ENCODE results near the gene YOD1.

YOD1 gene

DNA sequence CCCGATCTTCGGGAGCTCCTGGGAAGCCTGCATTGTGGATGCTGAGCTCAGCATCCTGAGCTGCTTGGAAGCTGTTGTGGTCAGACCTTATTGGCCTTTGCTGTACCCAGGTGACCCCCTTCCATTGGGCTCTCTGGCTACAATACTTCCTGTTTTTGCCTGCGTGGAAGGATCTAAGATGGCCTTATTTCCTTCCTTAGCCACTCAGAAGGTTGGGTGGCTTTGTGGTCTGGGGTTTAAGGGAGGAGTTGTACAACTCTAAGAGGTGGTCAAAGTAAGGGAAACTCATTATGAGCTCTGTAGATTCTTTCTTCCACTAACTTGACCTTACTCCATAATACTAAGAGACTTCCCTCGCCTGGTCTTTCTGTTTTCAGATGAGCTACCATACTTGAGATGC is 19.8 kb upstream of the YOD1 start:
- Histone ChIP-seq H2AFZ (ENCODE audit: low read depth) (no peak overlapping the region), H3K9ac (no peak overlapping the region), H3K27ac (no peak overlapping the region), H3K4me3 (IDR thresholded peaks at IDR 0.05; ENCODE audit: insufficient read depth, low read depth, low read length) (no peak overlapping the region), H3K4me1 (ENCODE audit: low read depth, poor library complexity, severe bottlenecking) (no peaks in the 10 kb centered on the region), H3K27me3 (ENCODE audit: insufficient read depth, low read depth) (no peaks in the 10 kb centered on the region), H3K79me2 (ENCODE audit: insufficient read depth, low read depth) (no peaks in the 10 kb centered on the region), H4K20me1 (ENCODE audit: insufficient read depth) (no peaks in the 10 kb centered on the region), H3K36me3 (ENCODE audit: insufficient read depth) (no peaks in the 10 kb centered on the region), H3K4me2 (no peak overlapping the region)
- TF ChIP-seq, protein P1, sequence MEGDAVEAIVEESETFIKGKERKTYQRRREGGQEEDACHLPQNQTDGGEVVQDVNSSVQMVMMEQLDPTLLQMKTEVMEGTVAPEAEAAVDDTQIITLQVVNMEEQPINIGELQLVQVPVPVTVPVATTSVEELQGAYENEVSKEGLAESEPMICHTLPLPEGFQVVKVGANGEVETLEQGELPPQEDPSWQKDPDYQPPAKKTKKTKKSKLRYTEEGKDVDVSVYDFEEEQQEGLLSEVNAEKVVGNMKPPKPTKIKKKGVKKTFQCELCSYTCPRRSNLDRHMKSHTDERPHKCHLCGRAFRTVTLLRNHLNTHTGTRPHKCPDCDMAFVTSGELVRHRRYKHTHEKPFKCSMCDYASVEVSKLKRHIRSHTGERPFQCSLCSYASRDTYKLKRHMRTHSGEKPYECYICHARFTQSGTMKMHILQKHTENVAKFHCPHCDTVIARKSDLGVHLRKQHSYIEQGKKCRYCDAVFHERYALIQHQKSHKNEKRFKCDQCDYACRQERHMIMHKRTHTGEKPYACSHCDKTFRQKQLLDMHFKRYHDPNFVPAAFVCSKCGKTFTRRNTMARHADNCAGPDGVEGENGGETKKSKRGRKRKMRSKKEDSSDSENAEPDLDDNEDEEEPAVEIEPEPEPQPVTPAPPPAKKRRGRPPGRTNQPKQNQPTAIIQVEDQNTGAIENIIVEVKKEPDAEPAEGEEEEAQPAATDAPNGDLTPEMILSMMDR (conservative IDR thresholded peaks at IDR 0.05; ENCODE audit: low read depth, low read length): no peak

DNA sequence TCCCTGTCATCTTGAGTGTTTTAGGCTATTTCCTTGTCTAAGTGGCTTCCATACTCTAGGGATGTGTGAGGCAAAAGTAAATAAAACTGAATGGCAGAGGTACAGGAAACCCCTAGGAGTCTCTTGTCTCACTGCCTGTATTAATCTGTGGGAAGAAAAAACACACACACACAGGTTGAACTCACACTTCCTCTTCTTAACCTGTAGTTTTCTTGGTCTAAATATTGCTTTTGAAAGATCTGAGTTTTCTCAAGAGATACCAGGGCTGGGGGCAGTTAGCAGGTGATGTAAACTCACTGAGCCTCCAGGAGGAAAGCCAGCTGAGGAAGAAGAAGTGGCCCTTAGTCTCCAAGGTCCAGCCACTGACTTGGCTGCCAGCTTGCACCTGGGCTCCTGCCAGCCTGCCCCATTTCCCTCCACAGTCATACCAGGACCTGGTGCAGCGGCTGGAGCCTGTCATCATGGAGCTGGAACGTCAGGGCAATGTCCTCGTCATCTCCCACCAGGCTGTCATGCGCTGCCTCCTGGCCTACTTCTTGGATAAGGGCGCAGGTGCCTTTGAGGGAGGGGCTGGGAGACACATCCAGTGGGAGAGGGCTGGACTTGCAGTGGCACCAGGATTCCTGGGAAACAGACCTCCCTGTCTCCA is 19.0 kb upstream of the YOD1 start:
- Histone ChIP-seq H3K27ac (no peak overlapping the region), H3K4me1 (ENCODE audit: low read depth, poor library complexity, severe bottlenecking) (no peaks in the 10 kb centered on the region), H3K79me2 (ENCODE audit: insufficient read depth, low read depth) (no peaks in the 10 kb centered on the region), H3K4me2 (no peak overlapping the region), H2AFZ (ENCODE audit: low read depth) (no peak overlapping the region), H3K27me3 (ENCODE audit: insufficient read depth, low read depth) (no peaks in the 10 kb centered on the region), H3K4me3 (IDR thresholded peaks at IDR 0.05; ENCODE audit: insufficient read depth, low read depth, low read length) (no peak overlapping the region), H4K20me1 (ENCODE audit: insufficient read depth) (no peaks in the 10 kb centered on the region), H3K36me3 (ENCODE audit: insufficient read depth) (no peaks in the 10 kb centered on the region), H3K9ac (no peak overlapping the region)
- TF ChIP-seq, protein P1 (conservative IDR thresholded peaks at IDR 0.05; ENCODE audit: low read depth, low read length): no peak

DNA sequence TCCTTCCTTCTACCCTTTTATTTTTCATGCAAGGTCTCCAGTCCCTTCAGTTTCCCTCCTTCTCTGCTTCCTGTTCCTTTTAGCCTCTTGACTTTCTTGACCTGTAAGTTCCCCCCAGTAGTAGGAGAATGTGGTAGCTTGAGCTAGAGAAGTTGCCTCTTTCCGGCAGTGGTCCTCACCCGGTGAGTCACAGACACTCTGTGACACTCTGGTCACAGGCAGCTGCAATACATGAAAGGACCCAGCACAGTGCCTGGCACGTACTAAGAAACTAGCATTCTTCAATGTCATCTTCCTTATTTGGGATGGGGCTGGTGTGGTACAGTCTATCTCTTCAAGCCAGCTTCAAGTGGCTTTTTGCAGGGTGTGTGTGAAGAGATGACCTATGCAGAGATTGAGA is 18.1 kb upstream of the YOD1 start:
- no peak overlapping the region for H3K4me3 ChIP-seq (IDR thresholded peaks at IDR 0.05; ENCODE audit: insufficient read depth, low read depth, low read length)
- H3K27ac ChIP-seq: no peak overlapping the region
- no peak overlapping the region for H2AFZ ChIP-seq (ENCODE audit: low read depth)
- no peaks in the 10 kb centered on the region for H4K20me1 ChIP-seq (ENCODE audit: insufficient read depth)
- no peak overlapping the region for H3K9ac ChIP-seq
- H3K4me1 ChIP-seq (ENCODE audit: low read depth, poor library complexity, severe bottlenecking): no peaks in the 10 kb centered on the region
- no peak overlapping the region for H3K4me2 ChIP-seq
- TF ChIP-seq, protein P1 (conservative IDR thresholded peaks at IDR 0.05; ENCODE audit: low read depth, low read length): no peak
- H3K27me3 ChIP-seq (ENCODE audit: insufficient read depth, low read depth): no peaks in the 10 kb centered on the region
- H3K36me3 ChIP-seq (ENCODE audit: insufficient read depth): no peaks in the 10 kb centered on the region
- no peaks in the 10 kb centered on the region for H3K79me2 ChIP-seq (ENCODE audit: insufficient read depth, low read depth)

DNA sequence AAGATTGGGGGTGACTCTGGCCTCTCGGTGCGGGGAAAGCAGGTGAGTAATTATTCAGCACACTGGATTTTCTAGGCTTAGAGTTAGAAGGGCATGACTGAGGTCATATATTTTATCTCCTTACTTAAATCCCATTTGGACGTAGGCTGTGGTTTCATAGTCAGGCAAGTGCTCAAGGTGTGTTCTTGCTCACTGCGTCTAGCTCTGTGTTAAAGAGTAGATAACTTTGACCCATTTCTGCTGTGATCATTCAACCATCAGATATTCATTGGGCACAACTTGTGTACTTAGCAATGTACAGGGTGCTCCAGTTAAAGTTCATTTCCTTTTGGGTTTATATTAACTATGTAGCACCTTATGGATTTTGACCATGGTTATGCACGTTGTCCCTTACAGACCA is 16.7 kb upstream of the YOD1 start:
- H3K4me2 ChIP-seq: no peak overlapping the region
- no peak overlapping the region for H3K9ac ChIP-seq
- no peak overlapping the region for H3K4me3 ChIP-seq (IDR thresholded peaks at IDR 0.05; ENCODE audit: insufficient read depth, low read depth, low read length)

More for the DNA sequence above, 16.7 kb upstream of the YOD1 start:
- no peak overlapping the region for H2AFZ ChIP-seq (ENCODE audit: low read depth)
- no peaks in the 10 kb centered on the region for H4K20me1 ChIP-seq (ENCODE audit: insufficient read depth)
- no peak overlapping the region for H3K27ac ChIP-seq
- H3K36me3 ChIP-seq (ENCODE audit: insufficient read depth): no peaks in the 10 kb centered on the region
- H3K27me3 ChIP-seq (ENCODE audit: insufficient read depth, low read depth): no peaks in the 10 kb centered on the region
- H3K4me1 ChIP-seq (ENCODE audit: low read depth, poor library complexity, severe bottlenecking): no peaks in the 10 kb centered on the region
- no peaks in the 10 kb centered on the region for H3K79me2 ChIP-seq (ENCODE audit: insufficient read depth, low read depth)
- TF ChIP-seq, protein P1 (conservative IDR thresholded peaks at IDR 0.05; ENCODE audit: low read depth, low read length): no peak
